ENCODE measurements around the gene PPP1R17. TPM values are rescaled to one million over a fixed set of nuclear protein-coding genes. Genes with fewer than 3 reads are reported as not detected.

Gene PPP1R17
- total and polyA plus RNA-seq, 2 experiments from 2014 or later = 0.52 to 2.4 TPM

GRCh38 chr7:31640381-31640780, 46.6 kb upstream of the PPP1R17 start:
- TF ChIP-seq CREB1 (CRISPR knock-in tag; IDR thresholded peaks at IDR 0.05; ENCODE audit: low read depth) (no peak), ZNF114 (CRISPR knock-in tag; IDR thresholded peaks at IDR 0.05) (no peak)
- no peak for ATAC-seq
- Mint-ChIP-seq H3K27ac (no peak overlapping the region), H3K4me3 (no peak overlapping the region), H3K27me3 (ENCODE audit: insufficient read depth, low read depth, poor library complexity) (no peaks in the 10 kb centered on the region), H3K4me1 (no peaks in the 10 kb centered on the region), H3K9me3 (peaks cover 4% of the 10 kb centered on the region; the same call in 1 of the 3 replicates), H3K36me3 (ENCODE audit: low read depth) (no peaks in the 10 kb centered on the region)
- no peak overlapping the region for H2AFZ ChIP-seq
- no peaks in the 10 kb centered on the region for H3F3A ChIP-seq (replicated peaks; ENCODE audit: low read depth)
- H3K27me3 ChIP-seq (ENCODE audit: insufficient read depth) = no peaks in the 10 kb centered on the region
- H3K4me1 ChIP-seq (ENCODE audit: insufficient read depth) = peaks cover under 1% of the 10 kb centered on the region; the same call in 1 of the 2 replicates
- H3K9me2 ChIP-seq (ENCODE audit: insufficient read depth) = no peaks in the 10 kb centered on the region; the same call in 1 of the 2 replicates
- no peaks in the 10 kb centered on the region for H3K79me2 ChIP-seq (replicated peaks; ENCODE audit: insufficient read depth)
- DNase-seq (ENCODE audit: low spot score) = no peak
- H3K4me3 ChIP-seq = no peak overlapping the region
- H3K27ac ChIP-seq (ENCODE audit: low read depth) = no peak overlapping the region
- no peak overlapping the region for H3K4me2 ChIP-seq
- no peaks in the 10 kb centered on the region for H4K20me1 ChIP-seq (replicated peaks; ENCODE audit: insufficient read depth)
- H3K36me3 ChIP-seq (ENCODE audit: insufficient read depth) = no peaks in the 10 kb centered on the region

DNA sequence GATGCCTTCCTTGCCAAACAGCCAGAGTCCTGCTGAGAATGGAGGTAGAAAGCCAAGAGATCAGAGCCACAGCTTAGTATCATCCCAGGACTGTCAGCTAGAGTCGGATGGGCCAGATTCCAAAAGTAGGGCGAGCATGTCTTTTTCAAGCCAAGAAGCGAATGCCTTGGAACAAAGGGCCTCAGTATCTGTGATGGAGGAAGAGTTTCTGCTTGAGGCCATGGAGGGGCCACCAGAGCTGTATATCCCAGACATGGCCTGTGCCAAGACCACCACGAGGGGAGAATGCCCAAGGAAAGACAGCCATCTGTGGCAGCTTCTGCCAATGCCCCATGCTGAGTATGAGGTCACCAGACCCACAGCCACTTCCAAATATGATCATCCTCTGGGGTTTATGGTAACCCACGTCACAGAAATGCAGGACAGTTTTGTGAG, 44.3 kb upstream of the PPP1R17 start:
- no peaks in the 10 kb centered on the region for H3K36me3 Mint-ChIP-seq (ENCODE audit: low read depth)
- no peak overlapping the region for H3K4me2 ChIP-seq
- peaks cover 4% of the 10 kb centered on the region; the same call in 1 of the 3 replicates for H3K9me3 Mint-ChIP-seq
- no peaks in the 10 kb centered on the region for H4K20me1 ChIP-seq (replicated peaks; ENCODE audit: insufficient read depth)
- no peak overlapping the region for H2AFZ ChIP-seq
- H3K79me2 ChIP-seq (replicated peaks; ENCODE audit: insufficient read depth) = no peaks in the 10 kb centered on the region
- H3K4me3 Mint-ChIP-seq = no peak overlapping the region
- no peaks in the 10 kb centered on the region for H3K27me3 Mint-ChIP-seq (ENCODE audit: insufficient read depth, low read depth, poor library complexity)
- peaks cover 19% of the 10 kb centered on the region for H3K4me1 ChIP-seq (ENCODE audit: insufficient read depth)
- no peaks in the 10 kb centered on the region for H3K36me3 ChIP-seq (ENCODE audit: insufficient read depth)
- H3K27me3 ChIP-seq (ENCODE audit: insufficient read depth) = no peaks in the 10 kb centered on the region
- H3K9me2 ChIP-seq (ENCODE audit: insufficient read depth) = no peaks in the 10 kb centered on the region; the same call in 1 of the 2 replicates
- no peak for TF ChIP-seq EZH2phosphoT487 (IDR thresholded peaks at IDR 0.05; ENCODE audit: unreplicated experiment)
- no peak for TF ChIP-seq ZNF114 (CRISPR knock-in tag; IDR thresholded peaks at IDR 0.05)
- no peak for TF ChIP-seq JUNB (IDR thresholded peaks at IDR 0.05; ENCODE audit: unreplicated experiment)
- TF ChIP-seq, protein P1, sequence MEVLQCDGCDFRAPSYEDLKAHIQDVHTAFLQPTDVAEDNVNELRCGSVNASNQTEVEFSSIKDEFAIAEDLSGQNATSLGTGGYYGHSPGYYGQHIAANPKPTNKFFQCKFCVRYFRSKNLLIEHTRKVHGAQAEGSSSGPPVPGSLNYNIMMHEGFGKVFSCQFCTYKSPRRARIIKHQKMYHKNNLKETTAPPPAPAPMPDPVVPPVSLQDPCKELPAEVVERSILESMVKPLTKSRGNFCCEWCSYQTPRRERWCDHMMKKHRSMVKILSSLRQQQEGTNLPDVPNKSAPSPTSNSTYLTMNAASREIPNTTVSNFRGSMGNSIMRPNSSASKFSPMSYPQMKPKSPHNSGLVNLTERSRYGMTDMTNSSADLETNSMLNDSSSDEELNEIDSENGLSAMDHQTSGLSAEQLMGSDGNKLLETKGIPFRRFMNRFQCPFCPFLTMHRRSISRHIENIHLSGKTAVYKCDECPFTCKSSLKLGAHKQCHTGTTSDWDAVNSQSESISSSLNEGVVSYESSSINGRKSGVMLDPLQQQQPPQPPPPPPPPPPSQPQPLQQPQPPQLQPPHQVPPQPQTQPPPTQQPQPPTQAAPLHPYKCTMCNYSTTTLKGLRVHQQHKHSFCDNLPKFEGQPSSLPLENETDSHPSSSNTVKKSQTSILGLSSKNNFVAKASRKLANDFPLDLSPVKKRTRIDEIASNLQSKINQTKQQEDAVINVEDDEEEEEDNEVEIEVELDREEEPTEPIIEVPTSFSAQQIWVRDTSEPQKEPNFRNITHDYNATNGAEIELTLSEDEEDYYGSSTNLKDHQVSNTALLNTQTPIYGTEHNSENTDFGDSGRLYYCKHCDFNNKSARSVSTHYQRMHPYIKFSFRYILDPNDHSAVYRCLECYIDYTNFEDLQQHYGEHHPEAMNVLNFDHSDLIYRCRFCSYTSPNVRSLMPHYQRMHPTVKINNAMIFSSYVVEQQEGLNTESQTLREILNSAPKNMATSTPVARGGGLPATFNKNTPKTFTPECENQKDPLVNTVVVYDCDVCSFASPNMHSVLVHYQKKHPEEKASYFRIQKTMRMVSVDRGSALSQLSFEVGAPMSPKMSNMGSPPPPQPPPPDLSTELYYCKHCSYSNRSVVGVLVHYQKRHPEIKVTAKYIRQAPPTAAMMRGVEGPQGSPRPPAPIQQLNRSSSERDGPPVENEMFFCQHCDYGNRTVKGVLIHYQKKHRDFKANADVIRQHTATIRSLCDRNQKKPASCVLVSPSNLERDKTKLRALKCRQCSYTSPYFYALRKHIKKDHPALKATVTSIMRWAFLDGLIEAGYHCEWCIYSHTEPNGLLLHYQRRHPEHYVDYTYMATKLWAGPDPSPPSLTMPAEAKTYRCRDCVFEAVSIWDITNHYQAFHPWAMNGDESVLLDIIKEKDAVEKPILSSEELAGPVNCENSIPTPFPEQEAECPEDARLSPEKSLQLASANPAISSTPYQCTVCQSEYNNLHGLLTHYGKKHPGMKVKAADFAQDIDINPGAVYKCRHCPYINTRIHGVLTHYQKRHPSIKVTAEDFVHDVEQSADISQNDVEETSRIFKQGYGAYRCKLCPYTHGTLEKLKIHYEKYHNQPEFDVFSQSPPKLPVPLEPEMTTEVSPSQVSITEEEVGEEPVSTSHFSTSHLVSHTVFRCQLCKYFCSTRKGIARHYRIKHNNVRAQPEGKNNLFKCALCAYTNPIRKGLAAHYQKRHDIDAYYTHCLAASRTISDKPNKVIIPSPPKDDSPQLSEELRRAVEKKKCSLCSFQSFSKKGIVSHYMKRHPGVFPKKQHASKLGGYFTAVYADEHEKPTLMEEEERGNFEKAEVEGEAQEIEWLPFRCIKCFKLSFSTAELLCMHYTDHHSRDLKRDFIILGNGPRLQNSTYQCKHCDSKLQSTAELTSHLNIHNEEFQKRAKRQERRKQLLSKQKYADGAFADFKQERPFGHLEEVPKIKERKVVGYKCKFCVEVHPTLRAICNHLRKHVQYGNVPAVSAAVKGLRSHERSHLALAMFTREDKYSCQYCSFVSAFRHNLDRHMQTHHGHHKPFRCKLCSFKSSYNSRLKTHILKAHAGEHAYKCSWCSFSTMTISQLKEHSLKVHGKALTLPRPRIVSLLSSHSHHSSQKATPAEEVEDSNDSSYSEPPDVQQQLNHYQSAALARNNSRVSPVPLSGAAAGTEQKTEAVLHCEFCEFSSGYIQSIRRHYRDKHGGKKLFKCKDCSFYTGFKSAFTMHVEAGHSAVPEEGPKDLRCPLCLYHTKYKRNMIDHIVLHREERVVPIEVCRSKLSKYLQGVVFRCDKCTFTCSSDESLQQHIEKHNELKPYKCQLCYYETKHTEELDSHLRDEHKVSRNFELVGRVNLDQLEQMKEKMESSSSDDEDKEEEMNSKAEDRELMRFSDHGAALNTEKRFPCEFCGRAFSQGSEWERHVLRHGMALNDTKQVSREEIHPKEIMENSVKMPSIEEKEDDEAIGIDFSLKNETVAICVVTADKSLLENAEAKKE (CRISPR knock-in tag; IDR thresholded peaks at IDR 0.05) = no peak
- TF ChIP-seq STAT1 (IDR thresholded peaks at IDR 0.05; ENCODE audit: unreplicated experiment) = no peak
- no peak for TF ChIP-seq ZNF331 (CRISPR knock-in tag; IDR thresholded peaks at IDR 0.05; ENCODE audit: low read depth)
- TF ChIP-seq EZH2 (IDR thresholded peaks at IDR 0.05; ENCODE audit: low read depth, unreplicated experiment) = no peak
- TF ChIP-seq, protein P2, sequence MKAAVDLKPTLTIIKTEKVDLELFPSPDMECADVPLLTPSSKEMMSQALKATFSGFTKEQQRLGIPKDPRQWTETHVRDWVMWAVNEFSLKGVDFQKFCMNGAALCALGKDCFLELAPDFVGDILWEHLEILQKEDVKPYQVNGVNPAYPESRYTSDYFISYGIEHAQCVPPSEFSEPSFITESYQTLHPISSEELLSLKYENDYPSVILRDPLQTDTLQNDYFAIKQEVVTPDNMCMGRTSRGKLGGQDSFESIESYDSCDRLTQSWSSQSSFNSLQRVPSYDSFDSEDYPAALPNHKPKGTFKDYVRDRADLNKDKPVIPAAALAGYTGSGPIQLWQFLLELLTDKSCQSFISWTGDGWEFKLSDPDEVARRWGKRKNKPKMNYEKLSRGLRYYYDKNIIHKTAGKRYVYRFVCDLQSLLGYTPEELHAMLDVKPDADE (IDR thresholded peaks at IDR 0.05) = no peak
- TF ChIP-seq CTCF (conservative IDR thresholded peaks at IDR 0.05; ENCODE audit: low read depth in 2 of 2) = no peak
- no peak for TF ChIP-seq POLR2AphosphoS5 (IDR thresholded peaks at IDR 0.05; ENCODE audit: low read depth)
- no peak for TF ChIP-seq CREB1 (CRISPR knock-in tag; IDR thresholded peaks at IDR 0.05; ENCODE audit: low read depth)
- H3K4me1 Mint-ChIP-seq = peaks cover 12% of the 10 kb centered on the region; the same call in 2 of the 3 replicates
- H3K27ac ChIP-seq (ENCODE audit: low read depth) = no peak overlapping the region
- ATAC-seq = no peak
- no peak overlapping the region for H3K4me3 ChIP-seq
- no peak for DNase-seq (ENCODE audit: low spot score)
- no peak overlapping the region for H3K27ac Mint-ChIP-seq
- no peaks in the 10 kb centered on the region for H3F3A ChIP-seq (replicated peaks; ENCODE audit: low read depth)
